Kidney epithelial cell (primary cell): ENCODE results near the gene RGS13. TPM values are rescaled to one million over a fixed set of nuclear protein-coding genes. Genes with fewer than 3 reads are reported as not detected.

Experiments
- DNase-seq: peaks from one replicate; pipeline ENCODE4 v3.0.0-alpha.2; 2010; ENCODE audit warnings: low read depth
- H3K27me3 ChIP-seq: 2 replicates; pipeline ENCODE4 v1.6.0; 2011; ENCODE audit warnings: low read length; ENCODE audit not compliant: control insufficient read depth, insufficient read depth
- H3K36me3 ChIP-seq: 2 replicates; pipeline ENCODE4 v1.5.1; 2011; ENCODE audit warnings: low read length; ENCODE audit not compliant: control insufficient read depth, insufficient read depth
- H3K4me3 ChIP-seq: 2 replicates; pipeline ENCODE4 v1.5.1; 2011; ENCODE audit warnings: low read depth, mild to moderate bottlenecking, control low read depth, low read length
- CTCF ChIP-seq: IDR thresholded peaks from 2 replicates; pipeline ENCODE4 v1.5.1; 2011; ENCODE audit warnings: mild to moderate bottlenecking, moderate library complexity, low read length, control low read depth, inconsistent platforms; ENCODE audit not compliant: insufficient read depth, poor library complexity, severe bottlenecking
- total RNA-seq: library from RNA; depleted of rRNA; stranded (reverse); fragments of >200 nt; gene quantifications from 2 replicates; pipeline ENCODE4 v1.2.3, GENCODE V29; 2015

Gene RGS13
- total RNA-seq, 1 donor from 2014 or later: not detected

- no peak overlapping the region for H3K4me3 ChIP-seq
- no peak for DNase-seq
- no peaks in the 10 kb centered on the region for H3K27me3 ChIP-seq
- no peak for TF ChIP-seq CTCF
- H3K36me3 ChIP-seq: no peaks in the 10 kb centered on the region
These were observed 73.6 kb downstream of the RGS13 start for GRCh38 chr1:192709544-192709943.

Other genes starting within 250 kb of the RGS13 start
- 0.41 TPM in 1 of 2 replicates, not detected in the other for gene RGS1, start 60.4 kb upstream of the RGS13 start, total RNA-seq
- gene RGS2, start 172.9 kb downstream of the RGS13 start, total RNA-seq: 1.9 and 3.1 TPM in 2 replicates